HG03575 (cell line): ENCODE data around the gene SERPINE2.

Source experiments
- ATAC-seq: cut with Tn5 transposase; IDR thresholded peaks from one replicate; pipeline ENCODE4 v1.9.1; 2021; ENCODE audit not compliant: unreplicated experiment, insufficient number of reproducible peaks, low FRiP score; ENCODE audit errors: extremely low read depth

SERPINE2 gene

GRCh38 chr2:223932816-223933800, 106.0 kb downstream of the SERPINE2 start:
- no peak for ATAC-seq

GRCh38 chr2:223930103-223930976, 108.7 kb downstream of the SERPINE2 start:
- no peak for ATAC-seq

- ATAC-seq = no peak
These were observed 109.4 kb downstream of the SERPINE2 start for GRCh38 chr2:223929571-223930102.

DNA sequence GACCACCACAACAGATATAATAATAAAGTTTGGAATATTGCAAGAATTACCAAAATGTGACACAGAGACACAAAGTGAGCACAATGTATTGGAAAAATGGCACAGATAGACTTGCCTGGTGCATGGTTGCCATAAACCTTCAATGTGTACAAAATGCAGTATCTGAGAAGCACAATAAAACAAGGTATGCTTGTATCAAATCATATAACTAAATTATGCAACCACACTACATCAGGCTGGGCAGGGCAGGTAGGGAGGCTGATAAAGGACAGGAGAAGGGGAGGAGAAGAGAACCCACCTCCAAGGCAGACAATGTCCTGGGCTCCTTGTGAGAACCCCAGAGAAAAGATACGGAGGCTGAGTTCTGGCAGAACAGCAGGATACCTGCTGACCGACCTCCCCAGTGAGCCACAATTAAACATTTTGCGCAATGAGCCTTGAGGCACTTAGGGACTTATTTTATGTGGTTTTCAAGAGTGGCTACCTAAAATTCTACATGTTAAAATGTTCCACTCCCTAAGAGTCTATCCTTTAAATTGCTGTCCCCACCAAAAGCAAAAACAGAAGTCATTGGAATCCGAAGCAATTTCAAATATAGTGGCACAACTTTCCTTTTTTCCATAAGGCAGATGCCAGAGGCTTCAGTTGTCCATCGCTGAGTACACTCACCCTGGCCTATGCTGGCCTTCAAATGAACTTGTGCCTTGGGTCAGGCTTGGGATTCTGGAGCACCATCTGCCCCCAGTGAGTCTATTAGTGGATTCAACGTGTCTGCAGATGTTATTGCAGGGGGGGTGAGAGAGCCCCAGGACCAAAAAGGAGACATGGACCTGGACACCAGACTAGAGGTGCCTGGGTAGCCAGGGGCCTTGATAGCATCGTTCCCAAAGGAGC, 110.7 kb downstream of the SERPINE2 start:
- no peak for ATAC-seq

GRCh38 chr2:223925106-223925505, 114.0 kb downstream of the SERPINE2 start:
- ATAC-seq = no peak
